ENCODE results near the gene LRBA. TPM values are rescaled to one million over a fixed set of nuclear protein-coding genes. Genes with fewer than 3 reads are reported as not detected.

The LRBA gene
- total RNA-seq, 1 experiment from 2014 or later: 77.4 TPM

- Histone ChIP-seq H3K4me1 (replicated peaks; ENCODE audit: insufficient read depth) (peaks cover 48% of the 10 kb centered on the region), H3F3A (ENCODE audit: insufficient read depth, low read depth) (peaks cover 5% of the 10 kb centered on the region; the same call in 1 of the 2 replicates), H3K27me3 (ENCODE audit: insufficient read depth, low read depth) (no peaks in the 10 kb centered on the region), H2AFZ (no peak overlapping the region), H3K9me3 (ENCODE audit: insufficient read depth, low read depth) (no peaks in the 10 kb centered on the region), H3K27ac (no peak overlapping the region), H4K20me1 (ENCODE audit: insufficient read depth) (no peaks in the 10 kb centered on the region), H3K79me2 (ENCODE audit: low read depth) (no peaks in the 10 kb centered on the region), H3K36me3 (ENCODE audit: low read depth) (no peaks in the 10 kb centered on the region), H3K9me2 (ENCODE audit: insufficient read depth) (no peaks in the 10 kb centered on the region), H3K4me2 (no peak overlapping the region), H3K4me3 (no peak overlapping the region)
- CTCF ChIA-PET: no interaction called here
- no TSS peak for BruUV-seq (replicated peaks)
- intact Hi-C loops (cut with micrococcal nuclease; ENCODE audit: unreplicated experiment): loop anchor here (10.0 kb wide), 1 partner anchor 133 kb away; no protein-coding TSS in a partner anchor
- TF ChIP-seq, protein P1, sequence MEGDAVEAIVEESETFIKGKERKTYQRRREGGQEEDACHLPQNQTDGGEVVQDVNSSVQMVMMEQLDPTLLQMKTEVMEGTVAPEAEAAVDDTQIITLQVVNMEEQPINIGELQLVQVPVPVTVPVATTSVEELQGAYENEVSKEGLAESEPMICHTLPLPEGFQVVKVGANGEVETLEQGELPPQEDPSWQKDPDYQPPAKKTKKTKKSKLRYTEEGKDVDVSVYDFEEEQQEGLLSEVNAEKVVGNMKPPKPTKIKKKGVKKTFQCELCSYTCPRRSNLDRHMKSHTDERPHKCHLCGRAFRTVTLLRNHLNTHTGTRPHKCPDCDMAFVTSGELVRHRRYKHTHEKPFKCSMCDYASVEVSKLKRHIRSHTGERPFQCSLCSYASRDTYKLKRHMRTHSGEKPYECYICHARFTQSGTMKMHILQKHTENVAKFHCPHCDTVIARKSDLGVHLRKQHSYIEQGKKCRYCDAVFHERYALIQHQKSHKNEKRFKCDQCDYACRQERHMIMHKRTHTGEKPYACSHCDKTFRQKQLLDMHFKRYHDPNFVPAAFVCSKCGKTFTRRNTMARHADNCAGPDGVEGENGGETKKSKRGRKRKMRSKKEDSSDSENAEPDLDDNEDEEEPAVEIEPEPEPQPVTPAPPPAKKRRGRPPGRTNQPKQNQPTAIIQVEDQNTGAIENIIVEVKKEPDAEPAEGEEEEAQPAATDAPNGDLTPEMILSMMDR (conservative IDR thresholded peaks at IDR 0.05): no peak
- TF ChIP-seq EZH2 (IDR thresholded peaks at IDR 0.05; ENCODE audit: low read depth): no peak
- DNase-seq: no peak
- POLR2A ChIA-PET (ENCODE audit: unreplicated experiment): no interaction called here
Measured at GRCh38 chr4:150217808-150218207, 797.3 kb downstream of the LRBA start.

- CTCF ChIA-PET: interaction anchor here (0.6 kb wide), 2 partner anchors 578 to 833 kb away, joined by 3 to 4 read pairs; no protein-coding TSS in a partner anchor
- no peaks in the 10 kb centered on the region for H3K9me3 ChIP-seq (ENCODE audit: insufficient read depth, low read depth)
- H3K27ac ChIP-seq: no peak overlapping the region
- peaks cover 54% of the 10 kb centered on the region for H3K4me1 ChIP-seq (replicated peaks; ENCODE audit: insufficient read depth)
- no peak overlapping the region for H3K4me2 ChIP-seq
- no peaks in the 10 kb centered on the region for H3K36me3 ChIP-seq (ENCODE audit: low read depth)
- no peaks in the 10 kb centered on the region for H4K20me1 ChIP-seq (ENCODE audit: insufficient read depth)
- POLR2A ChIA-PET (ENCODE audit: unreplicated experiment): interaction anchor here (0.6 kb wide), 1 partner anchor 1957 kb away, joined by 5 read pairs; no protein-coding TSS in a partner anchor
- BruUV-seq (replicated peaks): no TSS peak
- intact Hi-C loops (cut with micrococcal nuclease; ENCODE audit: unreplicated experiment): loop anchor here (10.0 kb wide), 1 partner anchor 132 kb away; no protein-coding TSS in a partner anchor
- no peak for DNase-seq
- H3K9me2 ChIP-seq (ENCODE audit: insufficient read depth): no peaks in the 10 kb centered on the region
- H2AFZ ChIP-seq: no peak overlapping the region
- no peak overlapping the region for H3K4me3 ChIP-seq
- TF ChIP-seq, protein P1 (conservative IDR thresholded peaks at IDR 0.05): no peak
- TF ChIP-seq EZH2 (IDR thresholded peaks at IDR 0.05; ENCODE audit: low read depth): no peak
- H3K27me3 ChIP-seq (ENCODE audit: insufficient read depth, low read depth): no peaks in the 10 kb centered on the region
- no peaks in the 10 kb centered on the region for H3K79me2 ChIP-seq (ENCODE audit: low read depth)
- peaks cover 5% of the 10 kb centered on the region; the same call in 1 of the 2 replicates for H3F3A ChIP-seq (ENCODE audit: insufficient read depth, low read depth)
Measured at GRCh38 chr4:150217192-150217591, 797.9 kb downstream of the LRBA start.

- intact Hi-C loops (cut with micrococcal nuclease; ENCODE audit: unreplicated experiment): loop anchor here (10.0 kb wide), 1 partner anchor 132 kb away; no protein-coding TSS in a partner anchor
Measured at GRCh38 chr4:150216726-150217125, 798.4 kb downstream of the LRBA start.

More at GRCh38 chr4:150216726-150217125, 798.4 kb downstream of the LRBA start:
- H3K79me2 ChIP-seq (ENCODE audit: low read depth): no peaks in the 10 kb centered on the region
- H3K9me3 ChIP-seq (ENCODE audit: insufficient read depth, low read depth): no peaks in the 10 kb centered on the region
- H3K27me3 ChIP-seq (ENCODE audit: insufficient read depth, low read depth): no peaks in the 10 kb centered on the region
- H3K4me3 ChIP-seq: no peak overlapping the region
- H3K4me2 ChIP-seq: no peak overlapping the region
- CTCF ChIA-PET: interaction anchor here (0.6 kb wide), 2 partner anchors 577 to 832 kb away, joined by 3 to 4 read pairs; no protein-coding TSS in a partner anchor
- no peak overlapping the region for H2AFZ ChIP-seq
- H3K9me2 ChIP-seq (ENCODE audit: insufficient read depth): no peaks in the 10 kb centered on the region
- TF ChIP-seq, protein P1 (conservative IDR thresholded peaks at IDR 0.05): no peak
- TF ChIP-seq EZH2 (IDR thresholded peaks at IDR 0.05; ENCODE audit: low read depth): no peak
- no TSS peak for BruUV-seq (replicated peaks)
- H3K27ac ChIP-seq: no peak overlapping the region
- H3K4me1 ChIP-seq (replicated peaks; ENCODE audit: insufficient read depth): peaks cover 58% of the 10 kb centered on the region
- peaks cover 5% of the 10 kb centered on the region; the same call in 1 of the 2 replicates for H3F3A ChIP-seq (ENCODE audit: insufficient read depth, low read depth)
- H4K20me1 ChIP-seq (ENCODE audit: insufficient read depth): no peaks in the 10 kb centered on the region
- H3K36me3 ChIP-seq (ENCODE audit: low read depth): no peaks in the 10 kb centered on the region
- no peak for DNase-seq
- POLR2A ChIA-PET (ENCODE audit: unreplicated experiment): interaction anchor here (0.6 kb wide), 1 partner anchor 1957 kb away, joined by 5 read pairs; no protein-coding TSS in a partner anchor

All from PC-9 (cell line).